ENCODE data around the gene CACNG4.

Gene CACNG4

DNA sequence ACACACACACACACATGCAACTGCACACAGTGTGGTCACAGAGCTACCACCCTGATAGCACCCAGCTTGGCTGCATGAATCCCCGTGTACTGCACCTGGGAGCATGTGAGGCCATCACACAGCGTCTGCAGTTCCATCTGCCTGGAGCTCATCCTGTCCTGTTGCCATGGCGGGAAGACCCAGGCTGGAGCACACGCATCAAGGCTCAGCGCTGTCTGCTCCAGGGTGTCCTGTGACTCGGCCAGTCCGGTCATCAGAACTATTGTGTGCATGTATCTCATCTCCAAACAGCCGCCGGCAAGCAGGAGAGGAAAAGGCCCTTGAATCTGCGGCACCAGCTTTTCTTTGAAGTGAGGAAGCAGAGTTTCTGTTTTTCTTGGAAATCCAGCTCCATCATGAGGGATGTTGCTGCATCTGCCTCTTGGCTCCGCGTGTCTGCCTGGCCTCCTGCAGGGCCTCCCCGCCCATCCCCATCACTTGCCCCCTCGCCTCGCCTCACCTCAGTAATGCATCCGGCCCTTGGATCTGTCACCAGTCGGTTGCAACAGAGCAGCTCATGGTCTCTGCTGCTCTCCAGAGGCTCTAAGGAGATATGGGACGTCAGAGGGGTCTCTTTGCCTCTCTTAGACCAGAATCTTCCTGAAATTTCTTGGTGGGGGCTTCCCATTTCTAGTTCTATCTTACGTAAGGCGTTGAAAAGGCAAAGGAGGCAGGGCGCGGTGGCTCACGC lies 23.7 kb downstream of the CACNG4 start:
- no peak for DNase-seq

DNA sequence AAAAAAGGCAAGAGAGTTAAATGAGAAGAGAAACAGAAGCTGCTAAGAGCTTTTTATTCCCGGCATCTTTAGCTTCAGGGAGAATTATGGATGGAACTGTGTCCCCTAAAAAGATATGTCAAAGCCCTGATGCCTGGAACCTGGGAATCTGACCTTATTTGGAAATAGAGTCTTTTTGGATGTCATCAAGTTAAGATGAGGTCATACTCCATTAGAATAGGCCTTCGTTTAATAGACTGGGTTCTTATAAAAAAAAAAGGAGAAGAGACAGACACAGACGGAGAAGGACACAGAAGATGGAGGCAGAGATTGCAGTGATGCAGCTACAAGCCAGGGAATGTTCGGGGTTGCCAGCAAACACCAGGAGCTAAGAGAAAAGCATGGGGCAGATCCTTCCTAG lies 24.6 kb downstream of the CACNG4 start:
- no peak for DNase-seq

DNA sequence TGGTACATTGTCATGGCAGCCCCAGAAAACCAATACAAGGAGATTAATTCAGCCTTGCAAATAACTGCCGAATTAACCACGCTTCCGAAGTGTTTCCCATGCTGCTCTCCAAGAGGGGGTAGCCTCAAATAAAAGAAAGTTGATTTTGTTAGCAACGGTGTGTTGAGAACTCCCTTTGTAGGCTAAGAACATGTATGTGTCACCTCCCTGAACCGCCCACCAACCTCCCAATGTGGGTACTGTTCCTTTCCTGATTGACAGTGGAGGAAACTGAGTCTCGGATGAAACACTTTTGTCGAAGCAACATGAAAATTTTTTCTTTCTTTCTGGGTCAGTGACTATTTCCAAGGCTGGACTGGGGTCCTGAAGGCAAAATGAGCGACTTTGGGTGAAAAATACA lies 25.1 kb downstream of the CACNG4 start:
- no peak for DNase-seq

- no peak for DNase-seq
Measured at GRCh38 chr17:66990047-66990446, 25.5 kb downstream of the CACNG4 start.

DNA sequence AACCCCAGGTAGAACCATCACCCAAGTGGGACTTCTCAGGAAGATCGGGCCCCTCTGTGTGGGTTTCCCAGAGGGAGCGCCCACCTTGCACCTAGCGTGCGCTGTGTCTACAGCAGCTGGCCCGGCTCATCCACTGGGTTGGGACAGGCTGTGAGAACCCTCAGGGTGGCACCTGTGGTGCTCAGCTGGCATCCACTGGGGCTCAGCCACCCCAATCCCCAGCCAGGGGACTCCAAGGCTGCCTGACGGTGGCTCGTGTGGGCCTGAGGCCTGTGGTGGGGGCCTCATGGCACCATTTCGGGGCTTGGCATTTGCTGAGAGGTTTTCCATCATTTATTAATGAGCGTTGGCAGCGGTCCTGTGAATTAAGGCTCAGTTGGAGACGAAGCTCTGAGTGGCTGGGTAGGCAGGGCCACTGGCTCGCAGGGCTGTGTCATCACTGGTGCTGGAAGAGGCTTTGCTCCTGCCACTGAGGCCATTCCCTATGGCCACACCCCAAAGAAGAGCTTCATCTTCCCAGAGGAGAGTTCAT lies 28.5 kb downstream of the CACNG4 start:
- DNase-seq, result no peak

GRCh38 chr17:66994361-66994760 lies 29.9 kb downstream of the CACNG4 start:
- DNase-seq, result no peak

- DNase-seq, result no peak
Measured at GRCh38 chr17:66994930-66995535, 30.5 kb downstream of the CACNG4 start.

DNA sequence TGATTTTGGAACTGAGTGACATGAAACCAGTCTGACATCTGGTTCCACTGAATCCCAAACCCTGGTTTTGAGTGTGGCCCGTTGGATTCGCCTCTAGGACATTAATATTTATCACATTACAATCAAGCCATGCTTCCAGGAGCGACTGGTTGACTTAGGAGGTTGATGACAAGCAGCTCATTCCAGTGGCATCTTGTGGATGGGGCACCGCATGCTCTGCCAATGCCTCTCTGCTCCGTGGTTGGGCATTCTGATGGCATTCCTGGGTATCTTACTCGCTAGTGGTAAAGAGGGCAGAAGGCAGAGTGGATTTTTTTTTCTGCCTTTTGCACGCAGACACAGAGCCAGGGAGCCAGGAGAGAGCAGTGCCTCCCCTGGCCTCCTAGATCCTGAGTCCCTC lies 31.4 kb downstream of the CACNG4 start:
- DNase-seq, result no peak

GRCh38 chr17:66996926-66997325 lies 32.4 kb downstream of the CACNG4 start:
- DNase-seq, result no peak

- no peak for DNase-seq
Measured at GRCh38 chr17:67003231-67003630, 38.7 kb downstream of the CACNG4 start.

DNA sequence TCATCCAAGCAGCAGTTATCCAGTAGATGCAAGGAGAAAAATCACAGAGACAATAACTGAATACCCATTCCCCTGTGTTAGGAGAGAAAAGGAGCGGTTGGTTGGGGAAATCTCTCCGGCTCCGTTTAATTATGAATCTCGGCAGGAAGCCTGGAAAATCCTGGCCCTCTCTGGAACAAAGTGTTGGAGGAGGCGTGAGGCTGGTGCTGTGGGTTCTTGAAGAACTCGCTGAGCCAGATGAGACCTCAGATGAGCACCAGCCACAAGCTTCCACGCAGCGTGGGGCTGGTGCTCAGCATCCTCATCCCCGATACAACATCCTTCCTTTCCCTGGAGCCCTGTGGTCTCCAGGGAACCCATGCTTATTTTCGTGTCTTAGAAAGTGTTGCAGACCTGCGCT lies 39.7 kb downstream of the CACNG4 start:
- no peak for DNase-seq

GRCh38 chr17:67007266-67007665 lies 42.8 kb downstream of the CACNG4 start:
- no peak for DNase-seq

- no peak for DNase-seq
Measured at GRCh38 chr17:67008101-67008500, 43.6 kb downstream of the CACNG4 start.

DNA sequence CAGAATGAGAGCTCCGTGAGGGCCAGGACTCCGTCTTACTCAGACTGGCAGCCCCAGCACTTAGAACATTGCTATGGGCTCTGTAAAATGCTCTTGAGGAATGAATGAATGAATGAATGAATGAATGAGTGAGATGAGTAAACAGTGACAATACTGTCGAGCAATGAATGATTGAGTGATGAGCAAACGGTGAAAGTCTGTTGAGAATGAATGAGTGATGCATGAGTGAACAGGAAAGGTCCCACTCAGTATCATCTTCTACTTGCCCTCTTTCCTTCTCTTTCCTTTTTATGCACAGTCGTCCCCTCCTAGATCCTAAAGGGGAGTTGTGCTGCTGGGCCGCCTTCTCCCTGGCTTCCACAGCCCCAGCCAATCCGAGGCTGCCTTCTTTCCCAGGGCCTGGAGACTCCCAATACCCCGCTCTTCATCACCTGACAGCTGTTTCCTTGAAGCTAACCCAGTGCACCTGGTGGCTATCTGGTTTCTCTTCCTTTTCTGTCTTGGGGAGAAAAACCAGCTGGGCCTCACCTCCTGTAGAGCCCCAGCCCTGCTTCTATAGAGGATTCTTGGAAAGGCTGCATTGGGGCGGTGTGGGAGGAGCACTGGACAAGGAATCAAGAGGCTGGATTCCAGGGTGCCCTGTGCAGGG lies 47.1 kb downstream of the CACNG4 start:
- no peak for DNase-seq

GRCh38 chr17:67013891-67014290 lies 49.4 kb downstream of the CACNG4 start:
- DNase-seq, result no peak

- DNase-seq, result no peak
Measured at GRCh38 chr17:67015001-67015400, 50.5 kb downstream of the CACNG4 start.

DNA sequence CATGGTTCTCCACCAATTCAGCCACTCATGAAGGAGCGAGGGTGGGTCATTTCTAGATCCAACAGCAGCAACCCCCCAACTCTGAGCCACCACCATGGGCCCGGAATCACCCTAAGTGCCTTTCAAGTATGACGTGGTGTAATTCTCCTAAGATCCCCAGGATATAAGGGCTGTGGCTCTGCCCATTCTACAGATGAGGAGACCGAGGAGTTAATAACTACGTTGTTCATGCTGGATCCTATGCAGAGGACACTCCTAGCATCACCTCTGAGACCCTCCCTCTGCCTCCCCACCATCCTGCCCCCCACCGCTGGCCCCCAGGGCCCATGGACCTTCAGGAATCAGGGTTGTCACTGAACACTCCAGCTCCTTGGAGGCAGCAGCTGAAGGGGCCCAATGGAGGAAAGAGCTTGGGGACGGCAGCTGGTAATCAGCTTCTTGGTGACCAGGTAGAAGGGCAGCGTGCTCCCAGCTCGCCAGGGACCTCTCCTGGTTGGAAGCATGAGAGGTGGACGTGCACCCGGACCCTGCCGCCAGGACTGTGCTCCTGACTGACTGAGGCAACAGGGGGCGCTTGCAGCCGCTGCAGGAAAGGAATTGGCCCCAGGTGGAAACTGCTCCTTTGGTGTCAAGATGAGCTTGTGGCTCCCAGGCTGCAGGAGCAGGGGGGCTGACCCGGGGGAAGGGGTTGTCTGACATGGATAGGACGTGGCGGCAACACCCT lies 51.7 kb downstream of the CACNG4 start:
- no peak for DNase-seq

DNA sequence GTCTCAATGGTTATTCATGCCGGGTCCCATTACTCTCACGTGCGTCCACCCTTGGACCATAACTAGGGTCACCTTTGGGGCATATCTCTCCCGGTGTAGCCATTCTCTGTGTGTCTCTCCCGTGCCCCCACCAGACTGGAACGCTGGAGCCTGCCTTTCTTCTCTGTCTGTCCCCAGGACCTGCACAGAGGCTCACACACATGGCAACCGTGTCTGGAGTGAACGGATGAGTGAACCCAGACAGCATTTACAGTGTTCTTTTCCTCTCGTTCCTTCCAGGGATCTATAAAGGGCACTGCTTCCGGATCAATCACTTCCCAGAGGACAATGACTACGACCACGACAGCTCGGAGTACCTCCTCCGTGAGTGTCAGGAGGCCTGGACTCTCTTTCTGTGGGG lies 53.4 kb downstream of the CACNG4 start:
- DNase-seq, result no peak

DNA sequence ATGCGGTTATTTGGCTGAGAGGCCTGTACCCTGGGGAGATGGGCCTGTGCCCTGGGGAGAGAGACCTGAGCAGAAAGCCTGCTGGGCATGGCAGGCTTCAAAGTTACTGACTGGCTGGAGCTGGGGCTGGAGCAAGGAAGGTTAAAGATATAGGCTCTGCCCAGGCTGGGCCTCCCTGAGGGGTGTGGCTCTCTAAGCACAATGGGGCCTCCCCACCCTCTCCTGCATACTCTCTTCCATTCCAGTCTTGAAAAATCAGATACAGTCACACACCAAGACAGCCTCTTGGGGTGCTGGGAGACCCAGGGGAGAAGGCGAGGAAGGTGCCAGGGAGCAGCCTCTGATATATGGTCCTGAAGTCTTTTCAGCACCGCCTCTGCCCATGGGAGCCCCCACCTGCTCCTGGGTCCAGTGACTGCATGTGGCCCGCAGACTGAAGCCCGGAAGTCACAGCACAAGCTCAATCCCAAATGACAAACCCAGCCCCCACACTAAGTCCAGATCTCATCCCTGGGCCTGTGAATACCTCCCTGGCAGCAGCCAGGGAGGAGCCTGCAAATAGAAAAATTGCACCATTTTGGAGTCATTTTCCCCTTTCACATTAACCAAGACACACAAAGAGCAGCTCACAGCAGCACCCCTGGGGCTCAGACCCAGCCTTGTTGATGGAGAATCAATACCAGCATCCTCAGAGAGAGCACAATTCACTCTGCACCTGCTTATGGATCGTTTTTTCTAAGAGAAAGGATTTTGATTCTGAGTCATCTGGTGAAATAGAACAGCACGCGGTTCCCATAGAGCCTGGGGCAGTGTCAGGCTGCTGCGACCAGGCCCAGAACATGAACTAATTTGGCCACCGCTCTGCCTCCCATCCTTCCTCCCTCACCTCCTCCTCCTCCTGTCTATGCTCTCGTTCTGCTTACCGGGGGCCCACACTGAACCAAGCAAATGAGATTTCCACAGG lies 54.2 kb downstream of the CACNG4 start:
- DNase-seq, result no peak

DNA sequence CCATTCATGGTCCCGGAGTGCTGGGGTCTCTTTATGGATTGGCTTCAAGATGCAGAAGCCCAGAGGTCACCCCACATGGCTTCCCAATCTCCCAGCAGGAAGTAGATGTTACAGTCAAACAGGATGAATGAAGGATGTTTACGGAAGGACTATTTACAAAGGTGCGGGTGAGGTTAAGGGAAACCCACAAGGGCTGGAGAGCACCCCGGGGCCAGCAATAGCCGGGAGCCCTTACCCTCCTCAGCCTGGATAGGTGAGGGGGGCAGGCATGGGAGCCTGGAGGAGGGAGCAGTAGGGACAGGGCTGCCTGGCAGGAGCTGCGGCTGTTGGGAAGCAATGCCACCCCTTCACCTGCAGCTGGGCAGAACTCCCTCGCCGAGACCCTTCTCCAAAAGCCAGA lies 55.3 kb downstream of the CACNG4 start:
- DNase-seq, result no peak

DNA sequence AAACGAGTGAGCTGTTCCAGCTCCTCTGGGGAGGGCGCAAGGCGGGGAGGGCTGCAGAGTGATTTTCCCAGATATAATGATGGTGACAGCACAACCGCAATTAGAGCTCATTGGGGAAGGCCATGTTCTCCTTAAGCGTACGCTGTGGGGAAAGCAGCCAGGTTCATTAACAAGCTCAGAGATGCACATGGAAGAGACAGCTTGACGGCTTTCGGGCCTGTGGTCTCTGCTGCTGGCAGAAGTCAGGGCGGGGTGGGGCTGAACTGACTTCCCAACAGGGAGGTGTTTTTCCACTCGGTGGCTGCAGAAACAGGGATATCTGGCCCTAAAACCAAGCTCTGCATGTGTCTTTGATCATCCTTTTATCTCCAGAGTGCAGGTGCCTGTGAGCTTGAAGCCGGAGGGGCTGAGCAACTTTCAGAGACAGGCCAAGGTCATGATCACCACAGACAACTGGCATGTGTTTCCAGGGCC lies 55.8 kb downstream of the CACNG4 start:
- no peak for DNase-seq

- peak; percentile 7 for DNase-seq
Measured at GRCh38 chr17:67021196-67021595, 56.7 kb downstream of the CACNG4 start.
